Immature natural killer cell (primary cell): ENCODE results near the gene ZNF668. TPM values are rescaled to one million over a fixed set of nuclear protein-coding genes. Genes with fewer than 3 reads are reported as not detected.
A peak's percentile ranks its signal among the peaks of the same experiment; 100 is the strongest.
"Not testable (repeated sequence)": the region's sequence is repeated elsewhere in the genome, so short reads cannot be mapped to it uniquely, and the experiment has no call there.

Experiments used
- DNase-seq, 3 donors: peaks; one replicate each; pipeline ENCODE4 v3.0.0; 2022; ENCODE audit warnings: mixed read lengths in 1 of 3
- H3K27ac Mint-ChIP-seq, 6 donors: one replicate each; pipeline ENCODE4 v1.8.0; 2020; ENCODE audit warnings: mixed read lengths in 6 of 6, mild to moderate bottlenecking in 5 of 6, inconsistent platforms in 4 of 6, moderate library complexity in 3 of 6
- H3K27me3 Mint-ChIP-seq, 3 donors: one replicate each; pipeline ENCODE4 v1.8.0; 2020 to 2021; ENCODE audit warnings: low read depth in 3 of 3, mild to moderate bottlenecking in 3 of 3, mixed read lengths in 3 of 3, moderate library complexity in 3 of 3, inconsistent platforms in 1 of 3
- H3K36me3 Mint-ChIP-seq, 3 donors: one replicate each; pipeline ENCODE4 v1.8.0; 2020; ENCODE audit warnings: mixed read lengths in 3 of 3, inconsistent platforms in 2 of 3, mild to moderate bottlenecking in 2 of 3
- H3K4me1 Mint-ChIP-seq, 2 donors: one replicate each; pipeline ENCODE4 v1.8.0; 2020; ENCODE audit warnings: inconsistent platforms in 2 of 2, mild to moderate bottlenecking in 2 of 2, mixed read lengths in 2 of 2, moderate library complexity in 1 of 2
- H3K4me3 Mint-ChIP-seq, 5 donors: one replicate each; pipeline ENCODE4 v1.8.0; 2020; ENCODE audit warnings: mild to moderate bottlenecking in 5 of 5, mixed read lengths in 5 of 5, inconsistent platforms in 3 of 5, moderate library complexity in 3 of 5
- H3K9me3 Mint-ChIP-seq, 6 donors: one replicate each; pipeline ENCODE4 v1.8.0; 2020; ENCODE audit warnings: mild to moderate bottlenecking in 6 of 6, mixed read lengths in 6 of 6, inconsistent platforms in 4 of 6, moderate library complexity in 3 of 6
- polyA plus RNA-seq, 3 donors: library from polyadenylated mRNA; unstranded; fragments of 300-500 nt; fragmentation: Illumina TruSeq; gene quantifications; one replicate each; pipeline ENCODE4 v1.2.3, GENCODE V29; 2021

Gene ZNF668
- polyA plus RNA-seq, 3 donors from 2014 or later, result 6.8 to 17.2 (median 10.1) TPM

GRCh38 chr16:31023252-31023602, 50.8 kb downstream of the ZNF668 start:
- Mint-ChIP-seq H3K27ac (no peak overlapping the region), H3K27me3 (peaks cover 1 to 6% (median 3%) of the 10 kb centered on the region in 3 donors), H3K4me1 (no peaks in the 10 kb centered on the region), H3K4me3 (no peak overlapping the region), H3K9me3 (no peaks in the 10 kb centered on the region), H3K36me3 (no peaks in the 10 kb centered on the region)
- DNase-seq, result no peak

- Mint-ChIP-seq H3K36me3 (no peaks in the 10 kb centered on the region), H3K9me3 (no peaks in the 10 kb centered on the region), H3K4me3 (no peak overlapping the region), H3K4me1 (no peaks in the 10 kb centered on the region), H3K27me3 (peaks cover 3 to 6% (median 3%) of the 10 kb centered on the region in 3 donors), H3K27ac (no peak overlapping the region)
- DNase-seq, result no peak
These were observed 51.3 kb downstream of the ZNF668 start for GRCh38 chr16:31022544-31023251.

GRCh38 chr16:31020536-31020935, 53.5 kb downstream of the ZNF668 start:
- H3K4me1 Mint-ChIP-seq, result no peaks in the 10 kb centered on the region
- H3K4me3 Mint-ChIP-seq, result no peak overlapping the region
- H3K27me3 Mint-ChIP-seq, result peaks cover 3 to 5% (median 4%) of the 10 kb centered on the region in 3 donors
- no peak overlapping the region for H3K27ac Mint-ChIP-seq
- no peaks in the 10 kb centered on the region for H3K9me3 Mint-ChIP-seq
- DNase-seq, result no peak
- no peaks in the 10 kb centered on the region for H3K36me3 Mint-ChIP-seq

- H3K4me1 Mint-ChIP-seq, H3K4me3 Mint-ChIP-seq, H3K27ac Mint-ChIP-seq, H3K9me3 Mint-ChIP-seq, H3K36me3 Mint-ChIP-seq, DNase-seq: not testable (repeated sequence)
- peaks cover 8 to 12% (median 9%) of the 10 kb centered on the region in 3 donors for H3K27me3 Mint-ChIP-seq
These were observed 56.3 kb downstream of the ZNF668 start for GRCh38 chr16:31017756-31018155.

GRCh38 chr16:31016018-31016417, 58.0 kb downstream of the ZNF668 start:
- peak overlapping the region in 1 of 6 donors; percentile 28 for H3K27ac Mint-ChIP-seq
- no peaks in the 10 kb centered on the region for H3K36me3 Mint-ChIP-seq
- no peak overlapping the region for H3K4me3 Mint-ChIP-seq
- no peaks in the 10 kb centered on the region for H3K9me3 Mint-ChIP-seq
- DNase-seq, result no peak
- H3K27me3 Mint-ChIP-seq, result peaks cover 17 to 19% (median 17%) of the 10 kb centered on the region in 3 donors
- peaks cover 0 to 4% of the 10 kb centered on the region in 2 donors for H3K4me1 Mint-ChIP-seq

- H3K4me1 Mint-ChIP-seq, H3K9me3 Mint-ChIP-seq, H3K36me3 Mint-ChIP-seq, H3K4me3 Mint-ChIP-seq, DNase-seq: not testable (repeated sequence)
- peak overlapping the region in 1 of 6 donors; percentile 80 for H3K27ac Mint-ChIP-seq
- H3K27me3 Mint-ChIP-seq, result peaks cover 14 to 25% (median 20%) of the 10 kb centered on the region in 3 donors
These were observed 60.7 kb downstream of the ZNF668 start for GRCh38 chr16:31013292-31013691.

- Mint-ChIP-seq H3K4me3 (peak overlapping the region in 3 of 5 donors; percentile 1 to 27 (median 21)), H3K27me3 (peaks cover 15 to 25% (median 17%) of the 10 kb centered on the region in 3 donors)
- H3K36me3 Mint-ChIP-seq, DNase-seq, H3K9me3 Mint-ChIP-seq, H3K4me1 Mint-ChIP-seq, H3K27ac Mint-ChIP-seq: not testable (repeated sequence)
These were observed 62.2 kb downstream of the ZNF668 start for GRCh38 chr16:31011815-31012214.

Other genes starting within 250 kb of the ZNF668 start
- 10 to 100 TPM; 44.5 to 80.0 (median 60.7) TPM for gene BCL7C, start 180.2 kb downstream of the ZNF668 start, polyA plus RNA-seq
- not detected for gene CTF1, start 177.6 kb downstream of the ZNF668 start, polyA plus RNA-seq
- 1 to 10 TPM in 1 of 3 donors, under 1 TPM in 2; 0.18 to 1.1 (median 0.22) TPM for gene FBXL19, start 150.7 kb downstream of the ZNF668 start, polyA plus RNA-seq
- gene ORAI3, start 125.2 kb downstream of the ZNF668 start, polyA plus RNA-seq, result 10 to 100 TPM; 31.4 to 50.0 (median 40.3) TPM
- gene SETD1A, start 116.5 kb downstream of the ZNF668 start, polyA plus RNA-seq, result 1 to 10 TPM in 2 of 3 donors, not detected in 1; 1.8 to 2.4 TPM
- not detected for gene HSD3B7, start 89.0 kb downstream of the ZNF668 start, polyA plus RNA-seq
- not detected for gene STX1B, start 63.6 kb downstream of the ZNF668 start, polyA plus RNA-seq
- gene STX4, start 40.7 kb downstream of the ZNF668 start, polyA plus RNA-seq, result 10 to 100 TPM; 31.3 to 46.4 (median 33.3) TPM
- gene ZNF646, start 182 bp upstream of the ZNF668 start, polyA plus RNA-seq, result 10 to 100 TPM in 1 of 3 donors, 1 to 10 TPM in 1, under 1 TPM in 1; 0.93 to 11.5 (median 2.5) TPM
- gene PRSS53, start 14.7 kb upstream of the ZNF668 start, polyA plus RNA-seq, result 1 to 10 TPM in 1 of 3 donors, under 1 TPM in 2; 0.27 to 1.4 (median 0.63) TPM
- gene VKORC1, start 20.6 kb upstream of the ZNF668 start, polyA plus RNA-seq, result 100 to 1,000 TPM; 114 to 164 (median 116) TPM
- 10 to 100 TPM; 21.4 to 50.3 (median 30.1) TPM for gene BCKDK, start 34.1 kb upstream of the ZNF668 start, polyA plus RNA-seq
- gene KAT8, start 43.4 kb upstream of the ZNF668 start, polyA plus RNA-seq, result 10 to 100 TPM; 29.4 to 53.9 (median 32.6) TPM
- not detected for gene PRSS8, start 61.5 kb upstream of the ZNF668 start, polyA plus RNA-seq
- gene PRSS36, start 75.8 kb upstream of the ZNF668 start, polyA plus RNA-seq, result 1 to 10 TPM; 3.4 to 8.6 (median 6.9) TPM
- 100 to 1,000 TPM in 1 of 3 donors, 10 to 100 TPM in 2; 73.4 to 169 (median 87.4) TPM for gene FUS, start 105.9 kb upstream of the ZNF668 start, polyA plus RNA-seq
- 100 to 1,000 TPM in 2 of 3 donors, 10 to 100 TPM in 1; 91.2 to 133 (median 118) TPM for gene PYCARD, start 128.5 kb upstream of the ZNF668 start, polyA plus RNA-seq
- gene TRIM72, start 139.9 kb upstream of the ZNF668 start, polyA plus RNA-seq, result not detected
- not detected for gene PYDC1, start 142.9 kb upstream of the ZNF668 start, polyA plus RNA-seq
- 100 to 1,000 TPM in 1 of 3 donors, 10 to 100 TPM in 2; 70.6 to 186 (median 89.3) TPM for gene ITGAM, start 185.7 kb upstream of the ZNF668 start, polyA plus RNA-seq